GM23248 (cell line): ENCODE results near the gene SPTAN1.

Experiments
- EZH2 ChIP-seq: fragments of 200-600 bp; sonication (generic); IDR thresholded peaks from 2 replicates; pipeline ENCODE4 v1.6.1; 2018; ENCODE audit warnings: antibody characterized with exemption, mild to moderate bottlenecking; ENCODE audit not compliant: insufficient read depth, poor library complexity, severe bottlenecking
- EZH2phosphoT487 ChIP-seq: fragments of 200-600 bp; sonication (generic); IDR thresholded peaks from 2 replicates; pipeline ENCODE4 v1.6.1; 2018; ENCODE audit warnings: antibody characterized with exemption, moderate library complexity, mild to moderate bottlenecking, low read depth; ENCODE audit not compliant: insufficient read depth

DNA sequence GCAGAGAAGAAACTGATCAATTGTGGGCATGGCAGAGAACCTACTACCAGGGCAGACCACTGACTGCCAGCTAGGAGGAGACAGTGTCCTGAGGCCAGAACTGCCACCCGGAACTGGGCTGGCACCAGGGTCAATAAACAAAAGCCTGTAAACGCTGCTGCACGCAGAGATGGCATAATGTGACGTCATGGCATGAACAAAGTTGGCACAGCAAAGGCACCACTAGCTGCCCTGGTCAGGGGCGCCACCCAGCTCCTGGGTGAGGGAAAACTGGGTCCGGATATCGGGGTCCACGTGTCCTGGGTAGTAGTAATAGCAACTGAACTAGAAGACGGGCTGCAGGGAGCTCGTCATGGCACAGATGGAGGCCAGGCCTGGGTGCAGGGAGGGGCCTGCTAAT is 72.2 kb downstream of the SPTAN1 start:
- no peak for TF ChIP-seq EZH2
- no peak for TF ChIP-seq EZH2phosphoT487
